Heart right ventricle (tissue), 16 donors: ENCODE results near the gene SHROOM2. TPM values are rescaled to one million over a fixed set of nuclear protein-coding genes. Genes with fewer than 3 reads are reported as not detected.

ENCODE experiments used
- ATAC-seq, 8 donors: fragments of 200-7000 bp; cut with Tn5 transposase; one replicate each; pipeline ENCODE4 v1.9.1; 2020; ENCODE audit warnings: mild to moderate bottlenecking in 8 of 8, moderate library complexity in 8 of 8, moderate number of reproducible peaks in 1 of 8
- DNase-seq, 2 donors: peaks; one replicate each; pipeline ENCODE4 v3.0.0-alpha.2; 2020
- H3K27ac ChIP-seq, 10 donors: fragments of 200-600 bp; sonication (generic) in 2 of 10; one replicate each; pipeline versions ENCODE4 v1.5.0 to v1.8.0; 2020 to 2022; ENCODE audit warnings: mild to moderate bottlenecking in 3 of 10
- H3K27me3 ChIP-seq, 7 donors: fragments of 200-600 bp; one replicate each; pipeline ENCODE4 v1.8.0; 2021 to 2022; ENCODE audit warnings: mild to moderate bottlenecking in 2 of 7
- H3K36me3 ChIP-seq, 9 donors: fragments of 200-600 bp; sonication (generic) in 1 of 9; one replicate each; pipeline versions ENCODE4 v1.5.0 to v1.8.0; 2020 to 2022; ENCODE audit warnings: mild to moderate bottlenecking in 2 of 9
- H3K4me1 ChIP-seq, 9 donors: fragments of 200-600 bp; sonication (generic) in 1 of 9; one replicate each; pipeline versions ENCODE4 v1.5.0 to v1.8.0; 2020 to 2022; ENCODE audit warnings: mild to moderate bottlenecking in 4 of 9
- H3K4me3 ChIP-seq, 10 donors: fragments of 200-600 bp; sonication (generic) in 2 of 10; one replicate each; pipeline versions ENCODE4 v1.5.0 to v1.8.0; 2020 to 2022; ENCODE audit warnings: mild to moderate bottlenecking in 7 of 10, moderate library complexity in 2 of 10
- H3K9me3 ChIP-seq, 11 donors: fragments of 200-600 bp in 10 of 11; sonication (generic) in 2 of 11; one replicate each; pipeline versions ENCODE4 v1.5.0 to v1.8.0; 2013 to 2022; ENCODE audit warnings: mild to moderate bottlenecking in 2 of 11, control low read depth in 1 of 11, moderate library complexity in 1 of 11
- CTCF ChIP-seq, 9 donors: fragments of 200-600 bp; sonication (generic) in 2 of 9; IDR thresholded peaks; one replicate each; pipeline versions ENCODE4 v1.5.0 to v1.8.0; 2021 to 2022; ENCODE audit warnings: antibody characterized with exemption in 9 of 9, mild to moderate bottlenecking in 5 of 9, moderate library complexity in 1 of 9
- WGBS, 2 donors: extraction: QIAGEN DNeasy Blood & Tissue Kit; methylation state at CpG; one replicate each; pipeline ENCODE4 v1.1.7; 2013; ENCODE audit warnings: inconsistent platforms in 1 of 2; 5-methylcytosine and 5-hydroxymethylcytosine counted together
- intact Hi-C, 10 donors: fragments of 100-400 bp; cut with DNase I; formaldehyde crosslinking; loops; one replicate each; pipeline versions ENCODE4 v1.11.1 to v1.14.2; 2022
- polyA plus RNA-seq, 2 donors: library from polyadenylated mRNA; stranded (reverse); fragments of 200-250 nt; gene quantifications; one replicate each; pipeline ENCODE4 v1.2.3, GENCODE V29; 2013
- total RNA-seq, 10 donors: library from RNA; stranded (reverse); fragmentation: NEBNext Ultra II Directional in 3 of 10; extraction: Animal tissue kit (Norgen Biotek cat#: 25700) in 3 of 10; gene quantifications; one replicate each; pipeline versions ENCODE4 v1.2.1 to v1.2.4, GENCODE V29; 2021 to 2023
- donor health status: Arrhythmogenic right ventricular cardiomyopathy.
- donor health status: ischemic (EF 13 %, LVEDD 7.1; RV severe dilation, severe dysfunction).
- donor health status: healthy with polysubstance abuse.
- donor health status: DM: no; HTN: yes; CAD: no.
- donor health status: DM: no; HTN: no; CAD: no.
- donor health status: ischemic (EF 25% LVEDD 6.9; RV normal size, moderate dysfunction).
- donor health status: ischemic (EF 25% LVEDD 5.7; RV mildly dilated, moderate dysfunction).
- donor health status: healthy.
- donor health status: DM: yes; HTN: yes; CAD: no.
- donor health status: Ischemic cardiomyopathy.
- donor health status: ischemic (EF 35%, LVEDD 5.7; RV mildly dilated, moderate dysfunction).
- donor health status: nonischemic (EF 11% LVEDD 7.7; RV severe dilation, severe dysfunction).
- donor health status: DM: yes; HTN: yes; CAD: no.
- donor health status: PGD.
- donor health status: ischemic (EF 29% LVEDD 5.4; RV normal size, mild dysfunction).
- donor health status: nonischemic (EF 23%, LVEDD 6.1; RV moderate dilation, normal function).

SHROOM2 gene
- total and polyA plus RNA-seq, 12 donors = 0.13 to 1.7 (median 0.44) TPM

GRCh38 chrX:9895225-9895912 is 109.1 kb downstream of the SHROOM2 start:
- 96 to 98% methylated on average over 36 of the region's 36 CpGs for WGBS, 2 donors
- Histone ChIP-seq H3K36me3 (no peaks in the 10 kb centered on the region), H3K4me1 (no peaks in the 10 kb centered on the region), H3K27me3 (no peaks in the 10 kb centered on the region), H3K4me3 (no peak overlapping the region), H3K27ac (no peak overlapping the region), H3K9me3 (no peaks in the 10 kb centered on the region)
- DNase-seq = no peak
- intact Hi-C loops = no loop called here
- no peak for ATAC-seq
- no peak for TF ChIP-seq CTCF (IDR thresholded peaks at IDR 0.05)

- intact Hi-C loops = no loop called here
- Histone ChIP-seq H3K4me1 (no peaks in the 10 kb centered on the region), H3K27me3 (no peaks in the 10 kb centered on the region), H3K27ac (no peak overlapping the region), H3K9me3 (no peaks in the 10 kb centered on the region), H3K4me3 (no peak overlapping the region), H3K36me3 (no peaks in the 10 kb centered on the region)
- DNase-seq = no peak
- peak in 2 of 8 donors; percentile 44 to 66 for ATAC-seq
- no peak for TF ChIP-seq CTCF (IDR thresholded peaks at IDR 0.05)
- WGBS, 2 donors = 70 to 74% methylated on average over 6 of the region's 6 CpGs
These were observed 111.5 kb downstream of the SHROOM2 start for GRCh38 chrX:9897761-9898161.

GRCh38 chrX:9899640-9900111 is 113.4 kb downstream of the SHROOM2 start:
- DNase-seq (no peak), ATAC-seq (peak in 2 of 8 donors; percentile 31 to 42)
- Histone ChIP-seq H3K36me3 (no peaks in the 10 kb centered on the region), H3K4me3 (no peak overlapping the region), H3K27ac (no peak overlapping the region), H3K27me3 (no peaks in the 10 kb centered on the region), H3K9me3 (no peaks in the 10 kb centered on the region), H3K4me1 (no peaks in the 10 kb centered on the region)
- TF ChIP-seq CTCF (IDR thresholded peaks at IDR 0.05) = no peak
- intact Hi-C loops = no loop called here
- WGBS, 2 donors = 42 to 54% methylated on average over 17 of the region's 17 CpGs

GRCh38 chrX:9902656-9903055 is 116.4 kb downstream of the SHROOM2 start:
- DNase-seq = no peak
- Histone ChIP-seq H3K27ac (no peak overlapping the region), H3K4me3 (no peak overlapping the region), H3K27me3 (peaks cover 0 to 10% (median 0%) of the 10 kb centered on the region in 7 donors), H3K36me3 (no peaks in the 10 kb centered on the region), H3K4me1 (peaks cover 0 to 6% (median 0%) of the 10 kb centered on the region in 9 donors), H3K9me3 (no peaks in the 10 kb centered on the region)
- intact Hi-C loops = no loop called here
- no peak for ATAC-seq
- WGBS, 2 donors = 92 to 96% methylated on average over 6 of the region's 6 CpGs
- no peak for TF ChIP-seq CTCF (IDR thresholded peaks at IDR 0.05)
